B cell (primary cell): ENCODE measurements around the gene GRP. TPM values are rescaled to one million over a fixed set of nuclear protein-coding genes. Genes with fewer than 3 reads are reported as not detected.

Source experiments
- ATAC-seq: fragments of 200-7000 bp; cut with Tn5 transposase; one replicate; pipeline ENCODE4 v1.10.0; 2021; ENCODE audit warnings: low read depth, mild to moderate bottlenecking, moderate number of reproducible peaks, moderate library complexity
- CTCF ChIA-PET: fragments of 350-600 bp; sonication (Branson Sonifier 250); formaldehyde crosslinking; loops from one replicate; lab custom pipeline; 2021; ENCODE audit warnings: antibody characterized with exemption, inconsistent platforms; lab: Charles Lee
- POLR2A ChIA-PET: fragments of 350-600 bp; sonication (Branson Sonifier 250); formaldehyde crosslinking; loops from one replicate; lab custom pipeline; 2021; ENCODE audit warnings: antibody characterized with exemption; lab: Charles Lee
- DNase-seq: peaks from one replicate; pipeline ENCODE4 v3.0.0; 2013
- H2AFZ ChIP-seq: 2 replicates; pipeline ENCODE4 v1.6.1; 2012; ENCODE audit warnings: mild to moderate bottlenecking, low read depth, low read length; ENCODE audit not compliant: insufficient read depth, poor library complexity, severe bottlenecking
- H3K27ac ChIP-seq, 2 donors: 1 replicate in 1 of 2; 2 replicates in 1 of 2; pipeline ENCODE4 v1.5.1; 2012 to 2013; ENCODE audit warnings: low read length in 2 of 2, mild to moderate bottlenecking in 2 of 2, moderate library complexity in 1 of 2
- H3K27me3 ChIP-seq, 4 experiments: fragments of 200-600 bp in 1 of 4; sonication (generic) in 1 of 4; replicated peaks in 1 of 4; 1 replicate in 2 of 4; 2 replicates in 2 of 4; pipeline versions ENCODE4 v1.6.1 to v1.7.0; 2013 to 2016; ENCODE audit warnings: low read length in 3 of 4, mild to moderate bottlenecking in 2 of 4, mixed read lengths in 1 of 4, moderate library complexity in 1 of 4; ENCODE audit not compliant: insufficient read depth in 4 of 4, control insufficient read depth in 3 of 4; ENCODE audit errors: control extremely low read depth in 1 of 4
- H3K36me3 ChIP-seq, 2 experiments: replicated peaks in 1 of 2; 1 replicate in 1 of 2; 2 replicates in 1 of 2; pipeline versions ENCODE4 v1.6.1 to v1.7.1; 2013; ENCODE audit warnings: low read length in 1 of 2; ENCODE audit not compliant: insufficient read depth in 2 of 2, control insufficient read depth in 1 of 2; ENCODE audit errors: control extremely low read depth in 1 of 2, extremely low read depth in 1 of 2
- H3K4me1 ChIP-seq, 2 donors: fragments of 200-600 bp in 1 of 2; sonication (generic) in 1 of 2; 1 replicate in 1 of 2; 2 replicates in 1 of 2; pipeline versions ENCODE4 v1.5.1 to v1.6.1; 2013 to 2017; ENCODE audit warnings: low read length in 2 of 2; ENCODE audit not compliant: control insufficient read depth in 2 of 2, insufficient read depth in 2 of 2
- H3K4me2 ChIP-seq: replicated peaks from 2 replicates; pipeline ENCODE3; 2012; ENCODE audit warnings: mild to moderate bottlenecking, low read depth, low read length; ENCODE audit not compliant: poor library complexity, severe bottlenecking
- H3K4me3 ChIP-seq, 5 experiments: fragments of 200-600 bp in 1 of 5; sonication (generic) in 1 of 5; 1 replicate in 3 of 5; 2 replicates in 2 of 5; pipeline versions ENCODE4 v1.5.1 to v1.7.0; 2011 to 2016; ENCODE audit warnings: low read length in 4 of 5, mild to moderate bottlenecking in 4 of 5, low read depth in 2 of 5, control low read depth in 1 of 5, moderate library complexity in 1 of 5; ENCODE audit not compliant: insufficient read depth in 1 of 5; ENCODE audit errors: control extremely low read depth in 1 of 5, extremely low read depth in 1 of 5
- H3K79me2 ChIP-seq: fragments of 200-600 bp; sonication (generic); one replicate; pipeline ENCODE4 v1.6.0; 2016; ENCODE audit warnings: low read length; ENCODE audit not compliant: control insufficient read depth, insufficient read depth
- H3K9ac ChIP-seq: fragments of 200-600 bp; sonication (generic); 2 replicates; pipeline ENCODE4 v1.6.1; 2017; ENCODE audit warnings: mild to moderate bottlenecking, low read length, moderate library complexity
- H3K9me3 ChIP-seq, 3 donors: one replicate each; pipeline versions ENCODE4 v1.6.1 to v1.7.1; 2013; ENCODE audit warnings: low read length in 2 of 3; ENCODE audit not compliant: control insufficient read depth in 2 of 3, insufficient read depth in 1 of 3; ENCODE audit errors: control extremely low read depth in 1 of 3
- H4K20me1 ChIP-seq: 2 replicates; pipeline ENCODE4 v1.6.0; 2012; ENCODE audit warnings: mild to moderate bottlenecking, low read length; ENCODE audit not compliant: insufficient read depth, control insufficient read depth, poor library complexity, severe bottlenecking
- H3K27ac Mint-ChIP-seq: one replicate; pipeline ENCODE4 v1.8.0; 2021; ENCODE audit warnings: mixed read lengths
- H3K27me3 Mint-ChIP-seq: one replicate; pipeline ENCODE4 v1.8.0; 2021; ENCODE audit warnings: mixed read lengths
- H3K4me1 Mint-ChIP-seq: one replicate; pipeline ENCODE4 v1.8.0; 2021; ENCODE audit warnings: mixed read lengths
- H3K4me3 Mint-ChIP-seq: one replicate; pipeline ENCODE4 v1.8.0; 2021; ENCODE audit warnings: mixed read lengths
- H3K9me3 Mint-ChIP-seq: one replicate; pipeline ENCODE4 v1.8.0; 2022; ENCODE audit warnings: mixed read lengths; ENCODE audit not compliant: insufficient read depth
- CTCF ChIP-seq: fragments of 200-600 bp; IDR thresholded peaks from one replicate; pipeline ENCODE4 v1.8.0; 2022; ENCODE audit warnings: antibody characterized with exemption, mild to moderate bottlenecking
- EZH2 ChIP-seq: IDR thresholded peaks from 2 replicates; pipeline ENCODE4 v1.6.1; 2012; ENCODE audit warnings: borderline replicate concordance, low read depth, mild to moderate bottlenecking, moderate library complexity, low read length; ENCODE audit not compliant: insufficient read depth, poor library complexity, severe bottlenecking
- WGBS: methylation state at CpG from one replicate; pipeline ENCODE4 v1.1.5; 2013; ENCODE audit warnings: missing lambda C conversion rate; ENCODE audit not compliant: insufficient coverage; 5-methylcytosine and 5-hydroxymethylcytosine counted together
- intact Hi-C: fragments of 100-400 bp; cut with micrococcal nuclease; formaldehyde crosslinking; loops from one replicate; pipeline ENCODE4 v1.10.0; 2022
- polyA plus RNA-seq: library from polyadenylated mRNA; depleted of rRNA; stranded (reverse); fragments of >200 nt; gene quantifications from 2 replicates; pipeline ENCODE4 v1.2.3, GENCODE V29; 2012
- total RNA-seq, 2 donors: library from RNA; stranded (reverse); fragments of 120-200 nt in 1 of 2; gene quantifications; 1 replicate in 1 of 2; 2 replicates in 1 of 2; pipeline versions ENCODE4 v1.2.3 to v1.2.4, GENCODE V29; 2013 to 2022

Gene GRP
- total and polyA plus RNA-seq, 2 donors (not counting 1 experiment from before 2014, with no cell fraction given) = not detected

GRCh38 chr18:59268721-59269562 is 49.0 kb downstream of the GRP start:
- Mint-ChIP-seq H3K27me3 (peaks cover 64% of the 10 kb centered on the region), H3K4me3 (peak overlapping the region; percentile 58), H3K9me3 (no peaks in the 10 kb centered on the region), H3K27ac (no peak overlapping the region), H3K4me1 (peaks cover 39% of the 10 kb centered on the region)
- peaks cover 0 to 96% (median 74%) of the 10 kb centered on the region in 4 experiments for H3K27me3 ChIP-seq
- ATAC-seq (peak; percentile 15), DNase-seq (peak; percentile 54)
- intact Hi-C loops = no loop called here
- ChIA-PET CTCF (no interaction called here), POLR2A (no interaction called here)
- peaks cover 56 to 70% of the 10 kb centered on the region in 2 donors for H3K4me1 ChIP-seq
- peak overlapping the region; percentile 70 for H3K4me2 ChIP-seq
- H3K27ac ChIP-seq = no peak overlapping the region
- H3K79me2 ChIP-seq = no peaks in the 10 kb centered on the region
- peak overlapping the region; percentile 18 for H3K9ac ChIP-seq
- TF ChIP-seq CTCF (no peak), EZH2 (peak; percentile 65)
- H2AFZ ChIP-seq = peak overlapping the region; percentile 53
- peak overlapping the region in 2 of 5 experiments; percentile 32 to 39 for H3K4me3 ChIP-seq
- H3K9me3 ChIP-seq = peaks cover 0 to 57% (median 0%) of the 10 kb centered on the region in 3 donors
- H4K20me1 ChIP-seq = no peaks in the 10 kb centered on the region
- H3K36me3 ChIP-seq = no peaks in the 10 kb centered on the region
- WGBS = 4% methylated on average over 88 of the region's 90 CpGs
